Lung (tissue), 12 donors: Measurements from ENCODE around the gene ACTN3. TPM values are rescaled to one million over a fixed set of nuclear protein-coding genes. Genes with fewer than 3 reads are reported as not detected.
"Not testable (repeated sequence)": the region's sequence is repeated elsewhere in the genome, so short reads cannot be mapped to it uniquely, and the experiment has no call there.

Experiments
- ATAC-seq: fragments of 200-7000 bp; cut with Tn5 transposase; one replicate; pipeline ENCODE4 v1.9.1; 2020; ENCODE audit warnings: moderate number of reproducible peaks; ENCODE audit not compliant: insufficient read depth, low FRiP score
- DNase-seq, 3 donors: peaks; one replicate each; pipeline ENCODE4 v3.0.0-alpha.2; 2013 to 2017
- H3K27ac ChIP-seq, 2 donors: one replicate each; pipeline ENCODE4 v1.5.1; 2013; ENCODE audit warnings: mild to moderate bottlenecking in 2 of 2, moderate library complexity in 2 of 2, control low read depth in 1 of 2, inconsistent platforms in 1 of 2, low read depth in 1 of 2, low read length in 1 of 2
- H3K27me3 ChIP-seq, 3 donors: one replicate each; pipeline ENCODE4 v1.5.1; 2013; ENCODE audit warnings: low read length in 2 of 3; ENCODE audit not compliant: control insufficient read depth in 3 of 3, insufficient read depth in 3 of 3
- H3K36me3 ChIP-seq, 4 donors: one replicate each; pipeline ENCODE4 v1.5.1; 2013; ENCODE audit warnings: low read length in 4 of 4, mild to moderate bottlenecking in 1 of 4, moderate library complexity in 1 of 4; ENCODE audit not compliant: control insufficient read depth in 4 of 4, insufficient read depth in 4 of 4
- H3K4me1 ChIP-seq, 5 donors: one replicate each; pipeline ENCODE4 v1.5.1; 2013; ENCODE audit warnings: low read length in 5 of 5, mild to moderate bottlenecking in 2 of 5, moderate library complexity in 1 of 5; ENCODE audit not compliant: control insufficient read depth in 5 of 5, insufficient read depth in 5 of 5
- H3K4me3 ChIP-seq: one replicate; pipeline ENCODE4 v1.5.1; 2013; ENCODE audit warnings: mild to moderate bottlenecking, control low read depth, moderate library complexity
- H3K9ac ChIP-seq, 2 donors: one replicate each; pipeline ENCODE4 v1.5.1; 2013; ENCODE audit warnings: low read length in 2 of 2, control low read depth in 1 of 2; ENCODE audit not compliant: insufficient read depth in 1 of 2
- H3K9me3 ChIP-seq, 4 donors: one replicate each; pipeline ENCODE4 v1.5.1; 2013; ENCODE audit warnings: low read length in 3 of 4, mild to moderate bottlenecking in 1 of 4, moderate library complexity in 1 of 4; ENCODE audit not compliant: control insufficient read depth in 4 of 4, insufficient read depth in 3 of 4
- WGBS, 2 donors: extraction: QIAGEN DNeasy Blood & Tissue Kit; methylation state at CpG; one replicate each; pipeline ENCODE4 v1.1.7; 2013; 5-methylcytosine and 5-hydroxymethylcytosine counted together
- polyA plus RNA-seq, 2 donors: library from polyadenylated mRNA; stranded (reverse); fragments of 200-250 nt; gene quantifications; one replicate each; pipeline ENCODE4 v1.2.1, GENCODE V29; 2013
- total RNA-seq, 2 donors: library from RNA; depleted of rRNA in 1 of 2; stranded (reverse); fragments of >200 nt in 1 of 2; gene quantifications; one replicate each; pipeline ENCODE4 v1.2.1, GENCODE V29; 2014 to 2021
- TF ChIP-seq, protein P1 (sequence below): IDR thresholded peaks from 2 replicates; pipeline ENCODE4 v1.5.1; 2012; ENCODE audit warnings: mild to moderate bottlenecking; ENCODE audit errors: control extremely low read depth, extremely low read depth
- donor health status: control.
- donor health status: control.
- donor health status: Bipolar disorder and iron deficiency.
- donor health status: healthy.
- donor health status: DM: yes; HTN: yes; CAD: no.

ACTN3 gene
- total and polyA plus RNA-seq, 4 donors = 0.04 to 0.15 (median 0.07) TPM; not detected in 1

DNA sequence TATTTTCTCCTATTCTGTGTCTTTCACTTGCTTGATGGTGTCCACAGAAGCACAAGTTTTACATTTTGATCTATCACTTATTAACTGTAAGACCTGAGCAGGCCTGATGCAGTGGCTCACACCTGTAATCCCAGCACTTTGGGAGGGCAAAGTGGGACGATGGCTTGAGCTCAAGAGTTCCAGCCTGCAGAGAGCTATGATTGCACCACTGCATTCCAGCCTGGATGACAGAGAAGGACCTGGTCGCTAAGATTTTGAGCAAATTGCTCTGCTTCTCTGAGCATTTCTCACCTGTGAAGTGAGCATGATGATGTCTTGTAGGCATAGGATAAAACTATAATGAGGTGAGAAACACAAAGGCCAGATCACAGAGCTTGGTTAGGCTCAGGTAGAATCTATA lies 39.4 kb downstream of the ACTN3 start:
- H3K27me3 ChIP-seq = no peaks in the 10 kb centered on the region
- no peak overlapping the region for H3K9ac ChIP-seq
- TF ChIP-seq, protein P1, sequence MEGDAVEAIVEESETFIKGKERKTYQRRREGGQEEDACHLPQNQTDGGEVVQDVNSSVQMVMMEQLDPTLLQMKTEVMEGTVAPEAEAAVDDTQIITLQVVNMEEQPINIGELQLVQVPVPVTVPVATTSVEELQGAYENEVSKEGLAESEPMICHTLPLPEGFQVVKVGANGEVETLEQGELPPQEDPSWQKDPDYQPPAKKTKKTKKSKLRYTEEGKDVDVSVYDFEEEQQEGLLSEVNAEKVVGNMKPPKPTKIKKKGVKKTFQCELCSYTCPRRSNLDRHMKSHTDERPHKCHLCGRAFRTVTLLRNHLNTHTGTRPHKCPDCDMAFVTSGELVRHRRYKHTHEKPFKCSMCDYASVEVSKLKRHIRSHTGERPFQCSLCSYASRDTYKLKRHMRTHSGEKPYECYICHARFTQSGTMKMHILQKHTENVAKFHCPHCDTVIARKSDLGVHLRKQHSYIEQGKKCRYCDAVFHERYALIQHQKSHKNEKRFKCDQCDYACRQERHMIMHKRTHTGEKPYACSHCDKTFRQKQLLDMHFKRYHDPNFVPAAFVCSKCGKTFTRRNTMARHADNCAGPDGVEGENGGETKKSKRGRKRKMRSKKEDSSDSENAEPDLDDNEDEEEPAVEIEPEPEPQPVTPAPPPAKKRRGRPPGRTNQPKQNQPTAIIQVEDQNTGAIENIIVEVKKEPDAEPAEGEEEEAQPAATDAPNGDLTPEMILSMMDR = no peak
- no peaks in the 10 kb centered on the region for H3K9me3 ChIP-seq
- WGBS, 2 donors = 51 to 63% methylated on average over 2 of the region's 2 CpGs
- H3K4me1 ChIP-seq = no peaks in the 10 kb centered on the region
- ATAC-seq = no peak
- no peak for DNase-seq
- H3K36me3 ChIP-seq = no peaks in the 10 kb centered on the region
- no peak overlapping the region for H3K4me3 ChIP-seq
- no peak overlapping the region for H3K27ac ChIP-seq

DNA sequence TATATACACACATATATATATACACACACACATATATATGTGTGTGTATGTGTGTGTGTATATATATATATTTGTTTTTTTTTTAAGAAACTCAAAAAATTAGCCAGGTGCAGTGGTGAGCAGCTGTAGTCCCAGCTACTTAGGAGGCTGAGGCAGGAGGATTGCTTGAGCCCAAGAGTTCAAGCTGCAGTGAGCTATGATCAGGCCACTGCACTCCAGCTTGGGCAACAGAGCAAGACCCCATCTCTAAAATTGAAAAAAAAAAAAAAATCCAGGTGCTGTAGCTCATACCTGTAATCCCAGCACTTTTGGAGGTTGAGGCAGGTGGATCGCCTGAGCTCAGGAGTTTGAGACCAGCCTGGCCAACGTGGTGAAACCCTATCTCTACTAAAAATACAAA lies 42.6 kb downstream of the ACTN3 start:
- H3K9ac ChIP-seq, H3K36me3 ChIP-seq, H3K27me3 ChIP-seq, ATAC-seq, H3K27ac ChIP-seq, H3K9me3 ChIP-seq, H3K4me3 ChIP-seq, DNase-seq: not testable (repeated sequence)
- WGBS, 2 donors = 70 to 78% methylated on average over 2 of the region's 2 CpGs
- H3K4me1 ChIP-seq = peaks cover 0 to 14% (median 3%) of the 10 kb centered on the region in 5 donors

DNA sequence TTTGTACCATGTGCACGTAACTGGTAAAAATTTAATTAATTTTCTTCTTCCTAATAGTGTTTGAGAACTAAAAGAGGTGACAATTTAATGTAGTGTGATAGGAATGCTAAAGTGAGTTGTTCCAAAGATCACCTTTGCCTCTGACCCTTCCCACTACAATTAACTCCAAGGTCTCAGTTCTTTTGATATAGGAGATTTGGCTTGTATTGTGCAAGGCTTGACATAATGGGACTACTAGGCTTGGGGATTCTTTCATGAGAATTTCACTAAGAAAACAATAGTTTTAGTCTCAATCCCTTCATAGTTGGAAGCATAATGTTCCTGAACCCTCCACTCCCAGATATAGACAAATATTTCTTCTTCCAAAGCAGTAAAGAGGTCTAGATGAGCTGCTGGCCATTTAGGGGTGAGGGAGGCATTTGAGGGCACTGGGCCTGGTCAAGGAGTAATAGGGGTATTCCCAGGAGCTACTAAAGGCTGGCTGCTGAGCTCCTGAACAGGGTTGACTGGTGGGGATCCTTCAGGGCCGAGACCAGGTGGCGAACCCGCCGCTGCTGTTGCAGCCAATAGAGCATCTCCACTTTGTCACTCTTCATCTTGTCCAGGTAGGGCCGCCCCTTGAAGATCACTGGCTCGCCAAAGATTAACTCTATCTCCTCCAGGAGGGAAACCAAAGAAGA lies 43.4 kb downstream of the ACTN3 start:
- Histone ChIP-seq H3K27ac (no peak overlapping the region), H3K36me3 (no peaks in the 10 kb centered on the region), H3K27me3 (no peaks in the 10 kb centered on the region), H3K9me3 (no peaks in the 10 kb centered on the region), H3K9ac (no peak overlapping the region), H3K4me1 (peaks cover 0 to 20% (median 11%) of the 10 kb centered on the region in 5 donors), H3K4me3 (no peak overlapping the region)
- ATAC-seq (no peak), DNase-seq (no peak)
- TF ChIP-seq, protein P1 = no peak
- 96 to 99% methylated on average over 6 to 7 of the region's 7 CpGs for WGBS, 2 donors

DNA sequence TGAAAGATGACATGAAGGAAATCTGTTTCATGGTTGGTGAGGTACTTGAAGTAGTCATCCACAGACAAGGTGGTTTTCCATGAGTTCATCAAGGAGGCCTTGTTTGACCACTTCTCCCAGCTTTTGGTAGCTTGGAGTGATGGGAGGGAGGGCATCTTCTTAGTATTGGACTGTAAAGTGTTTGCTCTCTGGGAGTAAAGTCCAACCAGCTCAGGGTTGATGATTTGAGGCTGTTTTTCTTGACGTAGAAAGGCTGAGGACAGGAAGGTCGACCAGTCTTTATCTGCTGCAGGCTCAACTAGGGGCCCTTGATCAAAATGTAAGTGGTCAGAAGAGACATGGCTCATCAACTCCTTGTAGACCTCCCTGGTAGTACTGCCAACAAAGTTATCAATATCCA lies 44.5 kb downstream of the ACTN3 start:
- no peak overlapping the region for H3K4me3 ChIP-seq
- H3K9ac ChIP-seq = no peak overlapping the region
- H3K9me3 ChIP-seq = no peaks in the 10 kb centered on the region
- H3K4me1 ChIP-seq = peaks cover 0 to 30% (median 15%) of the 10 kb centered on the region in 5 donors
- TF ChIP-seq, protein P1 = no peak
- ATAC-seq (no peak), DNase-seq (no peak)
- no peak overlapping the region for H3K27ac ChIP-seq
- H3K36me3 ChIP-seq = no peaks in the 10 kb centered on the region
- 90 to 97% methylated on average over 2 of the region's 2 CpGs for WGBS, 2 donors
- no peaks in the 10 kb centered on the region for H3K27me3 ChIP-seq
